Measurements from ENCODE around the gene CLTA.
A peak's percentile ranks its signal among the peaks of the same experiment; 100 is the strongest.
"Not testable (repeated sequence)": the region's sequence is repeated elsewhere in the genome, so short reads cannot be mapped to it uniquely, and the experiment has no call there.

The CLTA gene

GRCh38 chr9:36158917-36159316 lies 31.8 kb upstream of the CLTA start:
- DNase-seq = no peak

GRCh38 chr9:36159509-36159908 lies 31.2 kb upstream of the CLTA start:
- not testable (repeated sequence) for DNase-seq

- not testable (repeated sequence) for DNase-seq
Measured at GRCh38 chr9:36160126-36160525, 30.6 kb upstream of the CLTA start.

DNA sequence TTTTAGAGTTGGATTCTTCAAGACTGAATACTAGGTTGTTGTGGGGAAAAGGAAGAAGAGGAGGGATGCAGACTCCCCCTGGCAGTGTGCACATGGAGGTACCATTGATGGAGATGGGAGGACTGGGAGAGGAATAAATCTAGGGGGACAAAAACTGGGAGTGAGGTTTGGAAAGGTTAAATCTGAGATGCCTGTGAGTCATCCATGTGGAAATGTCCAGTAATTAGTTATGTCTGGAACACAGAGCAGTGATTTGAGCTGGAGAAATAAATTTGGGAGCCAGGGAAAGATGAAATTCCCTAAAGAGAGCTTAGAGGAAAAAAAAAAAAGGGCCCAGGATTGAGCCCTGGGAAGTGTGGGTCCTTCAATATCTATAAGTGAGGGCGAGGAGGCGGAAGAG lies 29.5 kb upstream of the CLTA start:
- DNase-seq = no peak

DNA sequence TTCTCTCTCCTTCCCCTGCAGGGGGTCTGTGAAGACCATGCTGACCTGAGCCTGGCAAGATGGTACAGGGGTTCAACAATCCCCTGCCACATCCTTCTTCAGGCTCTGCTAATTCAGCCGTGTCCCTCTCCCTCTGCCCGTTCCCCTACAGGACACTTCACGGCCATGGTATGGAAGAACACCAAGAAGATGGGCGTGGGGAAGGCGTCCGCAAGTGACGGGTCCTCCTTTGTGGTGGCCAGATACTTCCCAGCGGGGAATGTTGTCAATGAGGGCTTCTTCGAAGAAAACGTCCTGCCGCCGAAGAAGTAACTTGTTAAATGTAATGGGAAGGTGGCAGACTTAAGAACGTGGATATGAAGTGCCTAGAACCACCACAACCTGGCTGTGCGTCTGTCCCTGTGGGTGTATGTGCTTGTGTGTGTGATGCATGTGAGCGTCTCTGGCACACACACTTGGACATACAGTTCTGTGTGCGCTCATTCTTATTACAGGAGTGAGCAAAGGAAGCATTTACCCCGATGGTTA lies 28.4 kb upstream of the CLTA start:
- no peak for DNase-seq

GRCh38 chr9:36163049-36163785 lies 27.5 kb upstream of the CLTA start:
- DNase-seq = no peak

DNA sequence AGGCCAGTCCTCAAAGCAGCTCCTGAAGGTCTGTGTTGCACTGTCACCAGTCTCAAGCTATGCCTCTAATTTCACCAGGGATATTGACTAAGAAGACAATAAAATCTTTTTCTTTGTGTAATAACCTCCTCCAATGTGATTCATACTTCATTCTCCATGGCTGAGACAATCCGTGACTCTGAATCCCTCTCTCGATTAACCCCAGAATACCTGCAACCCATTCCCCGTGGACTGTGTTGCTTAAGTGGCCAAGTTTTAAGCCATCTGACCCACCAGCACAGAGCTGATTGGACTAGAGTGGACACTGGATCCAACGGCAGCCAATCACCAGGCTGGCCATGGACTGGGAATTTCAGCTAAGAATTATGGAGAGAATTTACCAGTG lies 26.9 kb upstream of the CLTA start:
- no peak for DNase-seq

DNA sequence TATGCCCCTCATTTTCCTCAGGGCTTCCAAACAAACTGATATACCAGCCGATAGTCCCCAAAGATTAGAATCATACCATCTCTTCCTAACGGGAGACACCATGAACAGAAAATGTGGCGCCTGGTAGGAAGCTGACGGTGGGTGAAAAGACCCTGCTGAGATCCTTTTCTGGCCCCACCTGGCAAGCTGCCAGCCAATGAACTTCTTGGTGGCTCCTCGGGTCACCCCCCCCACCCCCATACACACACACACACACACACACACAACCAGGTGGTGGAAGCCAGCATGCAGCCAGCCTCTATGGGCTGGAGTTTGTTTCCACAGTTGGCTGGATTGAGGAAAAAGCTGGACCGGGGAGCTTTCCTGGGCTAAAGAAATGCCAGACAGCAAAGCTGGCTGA lies 26.3 kb upstream of the CLTA start:
- no peak for DNase-seq

DNA sequence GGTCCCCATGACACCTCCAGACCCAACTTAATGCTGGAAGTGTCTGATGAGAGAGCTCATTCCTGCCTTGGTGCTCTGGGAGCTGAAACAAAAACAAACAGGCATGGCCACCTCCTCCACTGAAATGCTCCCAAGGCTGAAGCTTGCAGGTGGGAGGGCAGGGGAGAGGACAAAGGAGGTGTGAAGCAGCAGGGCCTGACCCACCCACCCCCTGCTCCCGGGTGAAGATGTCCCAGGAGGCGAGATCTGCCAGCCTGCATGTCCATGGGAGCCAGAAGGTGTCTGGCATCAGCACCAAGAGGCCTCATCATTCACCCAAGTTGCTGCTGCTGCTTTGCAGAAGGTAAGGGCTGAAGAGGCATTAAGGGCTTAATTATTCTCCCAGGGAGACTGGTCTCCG lies 25.7 kb upstream of the CLTA start:
- DNase-seq = no peak

DNA sequence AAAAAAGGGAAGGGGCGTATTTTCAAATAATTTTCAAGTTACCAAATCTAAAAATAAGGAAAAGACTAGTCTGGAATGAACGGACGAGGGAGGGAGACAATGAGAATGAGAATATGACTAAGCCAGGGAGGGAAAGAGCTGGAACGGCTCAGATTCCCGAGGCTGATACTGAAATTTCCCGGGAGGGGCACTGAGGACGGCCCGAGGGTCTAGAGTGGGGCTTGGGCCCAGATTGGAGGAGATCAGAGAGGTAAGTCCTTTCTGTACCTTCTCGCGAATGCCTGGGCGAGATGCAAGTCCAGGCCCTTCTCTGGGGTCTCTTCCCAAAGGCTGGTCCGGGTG lies 24.9 kb upstream of the CLTA start:
- DNase-seq = no peak

GRCh38 chr9:36166168-36166927 lies 24.4 kb upstream of the CLTA start:
- peak; percentile 73 to 84 (median 74) for DNase-seq

DNA sequence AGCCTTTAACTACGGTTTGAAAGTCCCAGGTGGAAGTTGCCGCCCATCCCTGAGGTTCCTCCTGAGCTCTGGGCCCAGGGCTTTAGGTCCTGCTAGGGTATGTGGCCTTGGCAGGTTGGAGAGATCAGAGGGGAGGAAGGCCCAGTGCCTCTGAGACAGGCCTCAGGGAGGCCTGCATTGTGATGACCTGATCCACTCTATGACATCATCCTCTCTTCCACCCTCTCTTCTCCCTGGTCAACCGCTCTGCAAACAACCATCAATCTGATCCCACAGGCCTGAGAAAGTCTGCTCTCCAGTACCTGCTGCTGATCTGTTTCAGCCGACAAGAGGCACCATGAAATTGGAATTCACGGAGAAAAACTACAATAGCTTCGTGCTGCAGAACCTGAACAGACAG lies 21.6 kb upstream of the CLTA start, which contains the start of gene CCIN:
TSS of gene CCIN (plus strand) at position 223 of the 400 bp plus-strand sequence. CDS start at position 338, 115 bp downstream.
- DNase-seq = no peak

- DNase-seq = no peak
Measured at GRCh38 chr9:36169708-36170107, 21.0 kb upstream of the CLTA start.

DNA sequence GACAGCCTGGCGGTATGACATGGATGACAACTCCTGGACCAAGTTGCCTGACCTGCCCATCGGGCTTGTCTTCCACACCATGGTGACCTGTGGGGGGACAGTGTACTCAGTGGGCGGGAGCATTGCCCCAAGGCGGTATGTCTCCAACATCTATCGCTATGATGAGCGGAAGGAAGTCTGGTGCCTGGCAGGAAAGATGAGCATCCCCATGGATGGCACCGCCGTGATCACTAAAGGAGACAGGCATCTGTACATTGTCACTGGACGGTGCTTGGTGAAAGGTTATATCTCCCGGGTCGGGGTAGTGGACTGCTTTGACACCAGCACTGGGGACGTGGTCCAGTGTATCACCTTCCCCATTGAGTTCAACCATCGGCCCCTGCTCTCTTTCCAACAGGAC lies 20.2 kb upstream of the CLTA start:
- no peak for DNase-seq

GRCh38 chr9:36173861-36174260 lies 16.9 kb upstream of the CLTA start:
- DNase-seq = no peak

GRCh38 chr9:36174271-36174670 lies 16.4 kb upstream of the CLTA start:
- no peak for DNase-seq

DNA sequence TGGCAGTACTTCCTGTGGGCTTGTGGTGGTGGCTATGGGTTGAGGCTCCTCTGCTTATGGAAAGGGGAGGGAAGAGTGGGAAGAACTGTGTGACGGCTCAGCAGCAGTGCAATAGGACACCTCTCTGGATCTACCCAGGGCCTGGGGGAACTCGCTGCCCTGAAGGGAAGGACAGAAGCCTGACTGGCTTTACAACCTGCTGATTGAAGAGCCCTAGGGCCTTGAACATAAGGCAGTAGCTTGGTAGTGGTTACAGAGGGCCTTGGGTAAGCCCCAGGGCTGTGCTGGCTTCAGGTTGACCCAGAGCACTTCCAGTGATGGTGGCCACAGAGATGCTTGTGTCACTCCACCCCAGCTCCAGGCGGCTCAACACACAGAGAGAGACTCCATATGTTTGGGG lies 16.0 kb upstream of the CLTA start:
- DNase-seq = no peak

- not testable (repeated sequence) for DNase-seq
Measured at GRCh38 chr9:36175209-36175608, 15.5 kb upstream of the CLTA start.

GRCh38 chr9:36176496-36176895 lies 14.2 kb upstream of the CLTA start:
- not testable (repeated sequence) for DNase-seq

DNA sequence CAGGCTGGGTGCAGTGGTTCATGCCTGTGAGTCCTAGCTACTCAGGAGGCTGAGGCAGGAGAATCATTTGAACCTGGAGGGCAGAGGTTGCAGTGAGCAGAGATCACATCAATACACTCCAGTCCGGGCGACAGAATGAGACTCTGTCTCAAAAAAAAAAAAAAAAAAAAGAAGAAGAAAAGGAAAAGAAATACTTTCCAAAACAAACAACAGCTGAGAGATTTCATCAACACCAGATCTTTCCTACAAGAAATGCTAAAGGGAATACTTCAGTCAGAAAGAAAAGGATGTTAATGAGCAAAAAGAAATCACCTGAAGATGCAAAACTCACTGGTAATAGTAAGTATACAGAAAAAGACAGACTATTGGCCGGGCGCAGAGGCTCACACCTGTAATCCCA lies 13.2 kb upstream of the CLTA start:
- DNase-seq = no peak

DNA sequence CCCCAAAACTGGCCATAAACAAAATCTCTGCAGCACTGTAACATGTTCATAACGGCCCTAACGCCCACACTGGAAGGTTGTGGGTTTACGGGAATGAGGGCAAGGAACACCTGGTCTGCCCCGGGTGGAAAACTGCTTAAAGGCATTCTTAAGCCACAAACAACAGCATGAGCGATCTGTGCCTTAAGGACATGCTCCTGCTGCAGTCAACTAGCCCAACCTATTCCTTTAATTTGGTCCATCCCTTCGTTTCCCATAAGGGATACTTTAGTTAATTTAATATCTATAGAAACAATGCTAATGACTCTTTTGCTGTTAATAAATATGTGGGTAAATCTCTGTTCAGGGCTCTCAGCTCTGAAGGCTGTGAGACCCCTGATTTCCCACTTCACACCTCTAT lies 10.5 kb upstream of the CLTA start:
- not testable (repeated sequence) for DNase-seq

- peak in 2 of 5 experiments; percentile 42 to 51 for DNase-seq
Measured at GRCh38 chr9:36187414-36187813, 3.3 kb upstream of the CLTA start.

DNA sequence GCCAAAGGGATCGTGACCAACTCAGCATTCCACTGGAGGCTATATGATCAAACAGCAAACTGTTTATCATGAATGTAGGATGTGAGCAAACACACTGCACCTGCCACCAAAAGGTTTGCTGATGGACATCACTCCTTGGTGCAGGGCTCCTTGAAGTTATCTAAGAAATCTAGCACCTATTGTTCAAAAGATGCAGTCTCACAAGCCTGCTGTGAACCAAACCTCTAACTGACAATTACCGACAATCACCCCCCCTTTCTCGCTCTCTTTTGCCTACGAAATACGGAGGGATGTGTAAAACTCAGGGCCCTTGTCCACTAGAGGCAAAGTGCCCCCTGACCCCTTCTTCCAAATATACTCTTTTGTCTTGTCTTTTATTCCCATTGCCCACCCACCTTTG lies 2.5 kb upstream of the CLTA start:
- no peak for DNase-seq

DNA sequence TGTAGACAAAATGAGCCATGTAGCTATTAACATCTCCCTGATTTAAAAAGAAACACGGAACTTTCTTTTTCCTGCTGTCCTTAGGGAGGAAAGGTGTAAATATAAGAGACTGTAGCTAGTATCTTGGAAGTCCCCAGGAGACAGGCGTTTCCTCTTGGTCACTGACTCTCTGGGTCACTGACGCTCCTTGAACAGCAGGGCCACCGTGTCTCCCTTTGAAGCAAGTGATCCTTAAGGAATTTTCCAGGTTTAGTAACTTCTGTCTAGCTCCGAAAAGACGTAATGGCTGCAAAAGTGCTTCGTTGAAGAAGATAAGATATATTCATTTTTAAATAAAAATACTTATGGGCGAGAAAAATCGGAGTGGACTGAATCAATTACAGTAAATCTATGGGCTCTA lies 745 bp upstream of the CLTA start:
- no peak for DNase-seq

Data from T-helper 2 cell (primary cell).